GM12892 (cell line): ENCODE results near the gene BAZ1B.

Source experiments
- POLR2AphosphoS5 ChIP-seq: IDR thresholded peaks from 2 replicates; pipeline ENCODE4 v1.6.1; 2011; ENCODE audit warnings: low read depth, low read length, control low read depth
- TAF1 ChIP-seq: IDR thresholded peaks from 2 replicates; pipeline ENCODE4 v1.6.1; 2011; ENCODE audit warnings: low read depth, mild to moderate bottlenecking, control low read depth, low read length, borderline replicate concordance

- TF ChIP-seq POLR2AphosphoS5 (no peak), TAF1 (no peak)
These were observed 25.5 kb downstream of the BAZ1B start for GRCh38 chr7:73496626-73497025.
